Thyroid gland (tissue), 4 donors: ENCODE results near the gene SUMF1. TPM values are rescaled to one million over a fixed set of nuclear protein-coding genes. Genes with fewer than 3 reads are reported as not detected.
"Not testable (repeated sequence)": the region's sequence is repeated elsewhere in the genome, so short reads cannot be mapped to it uniquely, and the experiment has no call there.

Experiments used
- DNase-seq, 2 donors: peaks; one replicate each; pipeline ENCODE4 v3.0.0-alpha.2; 2019
- H3K27ac ChIP-seq, 3 donors: fragments of 200-600 bp; sonication (generic); 1 replicate in 2 of 3; 2 replicates in 1 of 3; pipeline ENCODE4 v1.5.1; 2016 to 2019; ENCODE audit warnings: mild to moderate bottlenecking in 1 of 3, moderate library complexity in 1 of 3
- H3K27me3 ChIP-seq: fragments of 200-600 bp; sonication (generic); one replicate; pipeline ENCODE4 v1.5.1; 2019
- H3K36me3 ChIP-seq, 2 donors: fragments of 200-600 bp; sonication (generic); one replicate each; pipeline ENCODE4 v1.5.1; 2016 to 2019
- H3K4me1 ChIP-seq, 2 donors: fragments of 200-600 bp; sonication (generic); one replicate each; pipeline ENCODE4 v1.5.1; 2017 to 2019
- H3K4me3 ChIP-seq, 3 donors: fragments of 200-600 bp; sonication (generic); replicated peaks in 1 of 3; 1 replicate in 2 of 3; 2 replicates in 1 of 3; pipeline ENCODE4 v1.5.1; 2016; ENCODE audit warnings: mild to moderate bottlenecking in 1 of 3
- H3K9me3 ChIP-seq: fragments of 200-600 bp; sonication (generic); one replicate; pipeline ENCODE4 v1.5.1; 2017
- CTCF ChIP-seq, 6 experiments: fragments of 200-600 bp in 3 of 6; fragments of 450-650 bp in 3 of 6; sonication (generic) in 3 of 6; IDR thresholded peaks; one replicate each; pipeline ENCODE4 v1.5.1; 2016 to 2019; ENCODE audit warnings: antibody characterized with exemption in 6 of 6, mild to moderate bottlenecking in 2 of 6, inconsistent platforms in 1 of 6, moderate library complexity in 1 of 6
- POLR2A ChIP-seq, 2 donors: fragments of 450-650 bp; IDR thresholded peaks; one replicate each; pipeline ENCODE4 v1.6.1; 2017; ENCODE audit warnings: antibody characterized with exemption in 2 of 2, mild to moderate bottlenecking in 2 of 2, moderate library complexity in 1 of 2
- WGBS, 2 donors: methylation state at CpG; one replicate each; pipeline ENCODE4 v1.1.5; 2017; 5-methylcytosine and 5-hydroxymethylcytosine counted together
- intact Hi-C: fragments of 100-400 bp; cut with DNase I; formaldehyde crosslinking; loops from one replicate; pipeline ENCODE4 v1.15.1; 2023
- total RNA-seq, 4 donors: library from RNA; depleted of rRNA; stranded (reverse); fragments of >200 nt; gene quantifications; one replicate each; pipeline ENCODE4 v1.2.3, GENCODE V29; 2016

Gene SUMF1
- total RNA-seq, 4 donors from 2014 or later: 58.8 to 98.3 (median 74.5) TPM

DNA sequence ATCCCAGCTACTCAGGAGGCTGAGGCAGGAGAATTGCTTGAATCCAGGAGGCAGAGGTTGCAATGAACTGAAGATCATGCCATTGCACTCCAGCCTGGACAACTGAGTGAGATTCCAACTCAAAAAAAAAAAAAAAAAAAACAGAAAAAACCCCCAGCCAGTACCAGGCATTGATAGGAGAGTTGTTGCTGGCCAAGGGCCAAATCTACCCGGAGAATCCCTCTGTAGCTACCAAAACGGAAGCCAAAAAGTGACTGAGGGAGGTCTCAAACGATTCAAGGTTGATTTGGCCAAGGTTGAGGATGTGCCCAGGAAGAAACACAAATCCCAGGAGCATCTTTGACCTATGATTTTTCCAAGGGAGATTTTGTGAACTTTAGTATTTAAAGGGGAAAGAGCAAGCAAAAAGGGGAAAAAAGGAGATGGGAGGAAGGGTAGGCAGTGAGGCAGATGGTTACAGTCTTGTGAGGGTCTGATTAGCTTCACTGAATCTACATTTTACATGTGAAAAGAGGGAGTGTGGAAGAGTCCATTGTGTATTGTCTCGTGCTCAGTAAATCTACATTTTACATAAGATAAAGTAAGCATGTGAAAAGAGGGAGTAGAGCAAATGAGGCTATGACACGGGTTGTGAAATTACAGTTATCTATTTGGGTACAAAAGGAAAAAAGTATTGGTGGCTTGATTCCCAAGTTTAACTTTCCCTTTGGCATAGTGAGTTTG lies 131.1 kb downstream of the SUMF1 start:
- 67% methylated on average over 5 of the region's 5 CpGs for WGBS, 2 donors
- H3K27me3 ChIP-seq: no peaks in the 10 kb centered on the region
- H3K27ac ChIP-seq: no peak overlapping the region
- intact Hi-C loops: no loop called here
- no peaks in the 10 kb centered on the region for H3K36me3 ChIP-seq
- H3K4me1 ChIP-seq: peaks cover 0 to 9% of the 10 kb centered on the region in 2 donors
- TF ChIP-seq POLR2A (IDR thresholded peaks at IDR 0.05): no peak
- TF ChIP-seq CTCF (IDR thresholded peaks at IDR 0.05): no peak
- H3K9me3 ChIP-seq: no peaks in the 10 kb centered on the region
- no peak overlapping the region for H3K4me3 ChIP-seq
- no peak for DNase-seq

GRCh38 chr3:4334548-4334947 lies 132.5 kb downstream of the SUMF1 start:
- intact Hi-C loops: no loop called here
- H3K4me3 ChIP-seq: no peak overlapping the region

DNA sequence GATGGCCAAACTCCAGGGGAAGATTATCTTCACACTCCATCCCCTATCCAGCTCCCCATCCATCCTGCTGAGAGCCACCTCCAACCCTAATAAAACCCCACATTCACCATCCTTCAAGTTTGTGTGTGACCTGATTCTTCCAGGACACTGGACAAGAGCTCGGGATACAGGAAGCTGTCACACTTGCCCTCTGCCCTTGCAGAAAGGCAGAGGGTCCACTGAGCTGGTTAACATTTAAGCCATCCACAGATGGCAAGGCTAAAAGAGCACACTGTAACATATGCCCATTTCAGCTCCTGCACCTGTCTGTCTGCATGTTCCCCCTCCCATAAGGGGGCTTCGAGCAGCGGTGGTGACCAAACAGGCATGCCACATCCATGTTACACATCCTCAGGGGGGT lies 134.1 kb downstream of the SUMF1 start:
- Histone ChIP-seq H3K36me3 (no peaks in the 10 kb centered on the region), H3K4me1 (no peaks in the 10 kb centered on the region), H3K9me3 (no peaks in the 10 kb centered on the region), H3K27ac (no peak overlapping the region), H3K4me3 (no peak overlapping the region), H3K27me3 (no peaks in the 10 kb centered on the region)
- no peak for TF ChIP-seq POLR2A (IDR thresholded peaks at IDR 0.05)
- TF ChIP-seq CTCF (IDR thresholded peaks at IDR 0.05): no peak
- WGBS, 2 donors: 89 to 98% methylated on average over 3 of the region's 3 CpGs
- intact Hi-C loops: no loop called here
- no peak for DNase-seq

More at GRCh38 chr3:4334548-4334947, 132.5 kb downstream of the SUMF1 start:
- Histone ChIP-seq H3K9me3 (no peaks in the 10 kb centered on the region), H3K27me3 (no peaks in the 10 kb centered on the region), H3K27ac (no peak overlapping the region), H3K4me1 (no peaks in the 10 kb centered on the region), H3K36me3 (no peaks in the 10 kb centered on the region)
- DNase-seq: no peak
- TF ChIP-seq POLR2A (IDR thresholded peaks at IDR 0.05) (no peak), CTCF (IDR thresholded peaks at IDR 0.05) (no peak)
- WGBS, 2 donors: 48 to 56% methylated on average over 1 of the region's 1 CpG

DNA sequence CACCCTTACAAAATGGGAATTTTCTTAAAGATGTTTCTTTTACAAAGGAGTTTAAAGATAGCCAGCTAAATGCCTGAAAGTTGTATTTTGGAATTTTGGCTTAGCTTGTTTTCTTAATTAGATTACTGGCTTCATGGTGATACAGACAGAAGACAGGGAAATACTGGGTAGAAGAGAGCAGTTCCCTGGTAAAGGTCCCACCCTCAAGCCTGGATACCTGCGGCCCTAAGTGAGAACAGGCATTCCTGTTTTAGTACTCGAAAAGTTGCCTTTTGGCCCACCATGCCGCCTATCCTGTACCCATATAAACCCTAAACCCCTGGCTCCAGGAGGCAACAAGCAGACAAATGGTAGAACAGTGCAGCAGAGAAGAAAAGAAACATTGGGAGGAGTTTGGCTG lies 134.5 kb downstream of the SUMF1 start:
- Histone ChIP-seq H3K9me3 (no peaks in the 10 kb centered on the region), H3K27ac (no peak overlapping the region), H3K36me3 (no peaks in the 10 kb centered on the region), H3K4me3 (no peak overlapping the region), H3K27me3 (no peaks in the 10 kb centered on the region), H3K4me1 (no peaks in the 10 kb centered on the region)
- TF ChIP-seq POLR2A (IDR thresholded peaks at IDR 0.05) (no peak), CTCF (IDR thresholded peaks at IDR 0.05) (no peak)
- 95 to 96% methylated on average over 3 of the region's 3 CpGs for WGBS, 2 donors
- no peak for DNase-seq
- intact Hi-C loops: no loop called here

GRCh38 chr3:4332111-4332510 lies 135.0 kb downstream of the SUMF1 start:
- TF ChIP-seq POLR2A (IDR thresholded peaks at IDR 0.05): no peak
- TF ChIP-seq CTCF (IDR thresholded peaks at IDR 0.05): no peak
- H3K9me3 ChIP-seq: no peaks in the 10 kb centered on the region
- H3K4me1 ChIP-seq: no peaks in the 10 kb centered on the region
- no peak overlapping the region for H3K4me3 ChIP-seq
- intact Hi-C loops: no loop called here
- 96 to 100% methylated on average over 1 of the region's 1 CpG for WGBS, 2 donors
- no peaks in the 10 kb centered on the region for H3K36me3 ChIP-seq
- no peak for DNase-seq
- no peak overlapping the region for H3K27ac ChIP-seq
- no peaks in the 10 kb centered on the region for H3K27me3 ChIP-seq

- H3K4me3 ChIP-seq, H3K27me3 ChIP-seq, DNase-seq, H3K36me3 ChIP-seq, H3K27ac ChIP-seq, H3K9me3 ChIP-seq, H3K4me1 ChIP-seq, intact Hi-C loops: not testable (repeated sequence)
Observed at GRCh38 chr3:4329806-4330205, 137.3 kb downstream of the SUMF1 start.
